Loucy (cell line): Measurements from ENCODE around the gene NAV2.

Experiments
- H2AFZ ChIP-seq: fragments of 200-600 bp; sonication (generic); 2 replicates; pipeline ENCODE4 v1.6.0; 2016; ENCODE audit warnings: antibody characterized with exemption, mild to moderate bottlenecking, low read length, moderate library complexity
- H3F3A ChIP-seq: fragments of 200-600 bp; 2 replicates; pipeline ENCODE4 v1.6.0; 2016; ENCODE audit warnings: antibody characterized with exemption, low read depth, mild to moderate bottlenecking
- H3K27me3 ChIP-seq: fragments of 200-600 bp; sonication (generic); 2 replicates; pipeline ENCODE4 v1.6.1; 2014; ENCODE audit warnings: low read length, mild to moderate bottlenecking; ENCODE audit not compliant: insufficient read depth, poor library complexity, severe bottlenecking
- H3K36me3 ChIP-seq: fragments of 200-600 bp; sonication (generic); 2 replicates; pipeline ENCODE4 v1.6.1; 2016; ENCODE audit warnings: low read length; ENCODE audit not compliant: insufficient read depth
- H3K4me1 ChIP-seq: fragments of 200-600 bp; sonication (generic); 2 replicates; pipeline ENCODE4 v1.5.1; 2014; ENCODE audit warnings: low read length, mild to moderate bottlenecking; ENCODE audit not compliant: insufficient read depth, poor library complexity, severe bottlenecking
- H3K4me2 ChIP-seq: fragments of 200-600 bp; sonication (generic); 2 replicates; pipeline ENCODE4 v1.6.0; 2014; ENCODE audit warnings: antibody characterized with exemption, low read length, low read depth, mild to moderate bottlenecking; ENCODE audit not compliant: poor library complexity, severe bottlenecking
- H3K4me3 ChIP-seq: fragments of 200-600 bp; sonication (generic); 2 replicates; pipeline ENCODE4 v1.5.1; 2014; ENCODE audit warnings: low read length, mild to moderate bottlenecking, mixed read lengths; ENCODE audit not compliant: poor library complexity, severe bottlenecking
- H3K79me2 ChIP-seq: fragments of 200-600 bp; sonication (generic); 2 replicates; pipeline ENCODE4 v1.6.1; 2014; ENCODE audit warnings: low read length; ENCODE audit not compliant: insufficient read depth
- H3K9ac ChIP-seq: fragments of 200-600 bp; sonication (generic); 2 replicates; pipeline ENCODE4 v1.6.0; 2014; ENCODE audit warnings: mild to moderate bottlenecking, low read depth, low read length, moderate library complexity; ENCODE audit not compliant: poor library complexity, severe bottlenecking
- H3K9me2 ChIP-seq: fragments of 200-600 bp; sonication (generic); replicated peaks from 2 replicates; pipeline ENCODE4 v1.6.1; 2016; ENCODE audit warnings: low read depth, low read length, mixed read lengths
- H3K9me3 ChIP-seq: fragments of 200-600 bp; sonication (generic); 2 replicates; pipeline ENCODE4 v1.6.1; 2014; ENCODE audit warnings: mild to moderate bottlenecking, antibody characterized with exemption, low read length, low read depth; ENCODE audit not compliant: insufficient read depth
- H4K20me1 ChIP-seq: fragments of 200-600 bp; sonication (generic); 2 replicates; pipeline ENCODE4 v1.6.0; 2014; ENCODE audit warnings: antibody characterized with exemption, low read length, mild to moderate bottlenecking; ENCODE audit not compliant: insufficient read depth, poor library complexity, severe bottlenecking
- EZH2phosphoT487 ChIP-seq: fragments of 200-600 bp; IDR thresholded peaks from 2 replicates; pipeline ENCODE4 v1.6.1; 2018; ENCODE audit warnings: antibody characterized with exemption, mild to moderate bottlenecking, moderate library complexity, borderline replicate concordance
- TF ChIP-seq, protein P1 (sequence below): fragments of 200-600 bp; sonication (generic); conservative IDR thresholded peaks from 2 replicates; pipeline ENCODE4 v1.5.1; 2014; ENCODE audit warnings: mild to moderate bottlenecking, antibody characterized with exemption, low read length

NAV2 gene

DNA sequence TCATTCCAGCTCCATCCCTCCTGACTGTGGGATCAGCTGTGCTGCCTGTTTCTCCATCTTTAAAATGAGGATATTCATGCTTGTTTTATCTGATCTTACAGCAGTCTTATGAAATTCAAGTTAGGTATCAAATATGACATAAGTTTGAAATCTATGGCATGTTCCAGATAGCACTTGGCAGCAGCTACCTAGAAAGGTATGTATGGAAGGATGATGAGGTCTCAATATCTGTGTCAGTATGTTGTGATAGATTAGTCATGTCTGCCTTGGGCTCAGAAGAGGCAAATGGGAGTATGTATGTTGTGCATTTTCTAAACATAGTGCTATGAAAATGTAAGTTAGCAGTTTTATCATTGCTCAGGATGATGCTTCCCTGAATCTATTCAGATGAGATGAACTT lies 122.1 kb downstream of the NAV2 start:
- H3K27me3 ChIP-seq, result no peaks in the 10 kb centered on the region
- no peaks in the 10 kb centered on the region for H4K20me1 ChIP-seq
- H3K4me2 ChIP-seq, result no peak overlapping the region
- H3K9ac ChIP-seq, result no peak overlapping the region
- H3K9me3 ChIP-seq, result no peaks in the 10 kb centered on the region
- no peak for TF ChIP-seq EZH2phosphoT487
- TF ChIP-seq, protein P1, sequence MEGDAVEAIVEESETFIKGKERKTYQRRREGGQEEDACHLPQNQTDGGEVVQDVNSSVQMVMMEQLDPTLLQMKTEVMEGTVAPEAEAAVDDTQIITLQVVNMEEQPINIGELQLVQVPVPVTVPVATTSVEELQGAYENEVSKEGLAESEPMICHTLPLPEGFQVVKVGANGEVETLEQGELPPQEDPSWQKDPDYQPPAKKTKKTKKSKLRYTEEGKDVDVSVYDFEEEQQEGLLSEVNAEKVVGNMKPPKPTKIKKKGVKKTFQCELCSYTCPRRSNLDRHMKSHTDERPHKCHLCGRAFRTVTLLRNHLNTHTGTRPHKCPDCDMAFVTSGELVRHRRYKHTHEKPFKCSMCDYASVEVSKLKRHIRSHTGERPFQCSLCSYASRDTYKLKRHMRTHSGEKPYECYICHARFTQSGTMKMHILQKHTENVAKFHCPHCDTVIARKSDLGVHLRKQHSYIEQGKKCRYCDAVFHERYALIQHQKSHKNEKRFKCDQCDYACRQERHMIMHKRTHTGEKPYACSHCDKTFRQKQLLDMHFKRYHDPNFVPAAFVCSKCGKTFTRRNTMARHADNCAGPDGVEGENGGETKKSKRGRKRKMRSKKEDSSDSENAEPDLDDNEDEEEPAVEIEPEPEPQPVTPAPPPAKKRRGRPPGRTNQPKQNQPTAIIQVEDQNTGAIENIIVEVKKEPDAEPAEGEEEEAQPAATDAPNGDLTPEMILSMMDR, result no peak
- H3F3A ChIP-seq, result no peaks in the 10 kb centered on the region
- no peak overlapping the region for H3K4me3 ChIP-seq
- H3K36me3 ChIP-seq, result no peaks in the 10 kb centered on the region
- H3K4me1 ChIP-seq, result no peaks in the 10 kb centered on the region
- no peak overlapping the region for H2AFZ ChIP-seq
- H3K79me2 ChIP-seq, result no peaks in the 10 kb centered on the region
- no peaks in the 10 kb centered on the region for H3K9me2 ChIP-seq

DNA sequence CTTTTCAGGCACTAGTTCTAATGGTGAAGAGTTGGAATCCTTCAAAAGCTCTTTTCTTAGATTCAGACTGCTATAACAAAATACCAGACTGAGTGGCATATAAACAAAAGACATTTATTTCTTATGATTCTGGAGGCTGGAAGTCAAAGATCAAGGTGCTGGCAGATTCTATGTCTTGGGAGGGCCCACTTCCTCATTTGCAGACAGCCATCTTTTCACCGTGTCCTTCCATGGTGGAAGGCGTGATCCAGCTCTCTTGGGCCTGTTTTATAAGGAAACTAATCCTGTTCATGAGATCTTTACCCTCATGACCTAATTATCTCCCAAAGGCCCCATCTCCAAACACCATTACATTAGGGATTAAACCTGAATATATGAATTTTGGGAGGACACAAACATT lies 124.0 kb downstream of the NAV2 start:
- TF ChIP-seq, protein P1, result no peak
- TF ChIP-seq EZH2phosphoT487, result no peak
- H3K36me3 ChIP-seq, result no peaks in the 10 kb centered on the region
- no peaks in the 10 kb centered on the region for H3K27me3 ChIP-seq
- no peaks in the 10 kb centered on the region for H3K79me2 ChIP-seq
- H3K9me3 ChIP-seq, result no peaks in the 10 kb centered on the region
- no peaks in the 10 kb centered on the region for H3K9me2 ChIP-seq
- H3K4me3 ChIP-seq, result no peak overlapping the region
- H3K4me1 ChIP-seq, result no peaks in the 10 kb centered on the region
- H3K4me2 ChIP-seq, result no peak overlapping the region
- H3K9ac ChIP-seq, result no peak overlapping the region
- no peaks in the 10 kb centered on the region for H3F3A ChIP-seq
- H4K20me1 ChIP-seq, result no peaks in the 10 kb centered on the region
- no peak overlapping the region for H2AFZ ChIP-seq

GRCh38 chr11:19838994-19839768 lies 126.5 kb downstream of the NAV2 start:
- Histone ChIP-seq H4K20me1 (no peaks in the 10 kb centered on the region), H3K9me2 (no peaks in the 10 kb centered on the region), H3K79me2 (no peaks in the 10 kb centered on the region), H3K36me3 (no peaks in the 10 kb centered on the region), H3K4me3 (no peak overlapping the region), H2AFZ (no peak overlapping the region), H3F3A (no peaks in the 10 kb centered on the region), H3K9ac (no peak overlapping the region), H3K27me3 (no peaks in the 10 kb centered on the region), H3K4me2 (no peak overlapping the region), H3K9me3 (no peaks in the 10 kb centered on the region), H3K4me1 (no peaks in the 10 kb centered on the region)
- TF ChIP-seq, protein P1, result no peak
- TF ChIP-seq EZH2phosphoT487, result no peak
